GM12874 (cell line): ENCODE data around the gene UBE3B.

ENCODE experiments used
- CTCF ChIP-seq: IDR thresholded peaks from 2 replicates; pipeline ENCODE4 v1.5.1; 2011; ENCODE audit warnings: low read depth, mild to moderate bottlenecking, control low read depth, low read length, moderate library complexity; ENCODE audit not compliant: insufficient read depth

The UBE3B gene

GRCh38 chr12:109572506-109572845 lies 95.0 kb downstream of the UBE3B start:
- TF ChIP-seq CTCF = no peak

DNA sequence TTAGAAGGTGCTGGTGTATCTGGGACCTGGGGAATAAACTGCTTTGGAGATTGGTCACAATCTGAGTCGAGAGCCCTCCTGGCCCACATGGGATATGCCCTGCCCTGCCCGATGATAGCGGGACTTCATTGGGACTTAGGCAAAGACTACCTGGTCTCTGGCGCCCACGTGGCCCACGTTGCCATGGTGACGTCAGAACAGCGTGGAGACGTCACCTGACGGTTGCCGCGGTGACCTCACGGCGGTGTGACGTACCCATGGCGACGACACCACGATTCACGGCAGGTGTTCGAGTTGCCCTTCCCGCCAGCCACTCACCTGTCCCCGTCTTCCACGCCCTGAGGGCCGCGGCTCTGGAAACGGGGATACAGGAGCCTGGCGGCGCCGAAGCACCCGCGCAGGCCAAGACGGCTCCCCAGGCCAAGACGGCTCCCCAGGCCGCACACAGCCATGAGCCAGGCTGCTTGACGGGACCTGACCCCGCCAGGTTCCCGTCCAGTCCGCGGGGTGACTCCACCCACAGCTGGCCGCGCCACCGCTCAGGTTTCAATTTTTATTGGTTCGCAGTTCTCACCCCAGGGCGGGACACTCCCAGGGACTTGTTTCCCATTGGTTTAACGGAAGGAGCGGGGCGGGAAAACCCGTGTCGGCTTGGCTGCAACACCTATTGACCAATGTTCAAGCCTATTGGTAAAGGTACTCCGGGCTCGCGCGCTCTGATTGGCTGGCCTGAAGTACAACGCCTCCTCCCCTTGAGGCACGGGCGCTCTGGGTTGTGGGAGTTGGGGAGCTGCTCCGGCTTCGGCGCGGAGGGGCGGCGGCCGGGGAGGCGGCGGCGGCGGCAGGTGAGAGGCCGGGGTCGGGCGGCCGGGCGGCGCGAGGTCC lies 95.8 kb downstream of the UBE3B start, which contains the start of the genes MMAB and MVK:
Gene MMAB, minus strand, starts transcription at position 476 of the 885 bp plus-strand sequence. Its CDS starts 24 bp downstream, at position 452.
Gene MVK, plus strand, starts transcription at position 766 of the 885 bp plus-strand sequence. CDS start 1,029 bp downstream, outside the sequence.
- no peak for TF ChIP-seq CTCF

DNA sequence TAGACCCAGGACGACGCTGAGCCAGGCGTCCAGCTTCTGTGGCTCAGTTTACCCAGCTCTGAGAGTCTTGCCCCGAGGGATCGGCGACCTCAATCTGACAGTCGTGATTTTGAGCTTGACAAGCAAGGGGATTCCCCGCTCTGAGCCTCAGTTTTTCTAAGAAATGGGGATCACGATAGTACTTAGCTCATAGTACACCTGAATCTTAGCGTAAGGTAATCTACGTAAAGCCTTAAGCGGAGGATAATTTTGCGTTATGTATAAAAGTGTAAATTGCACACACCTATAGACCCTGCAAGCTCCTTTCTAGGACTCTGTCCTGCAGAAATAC lies 96.4 kb downstream of the UBE3B start:
- TF ChIP-seq CTCF = no peak

GRCh38 chr12:109575683-109576082 lies 98.2 kb downstream of the UBE3B start:
- no peak for TF ChIP-seq CTCF

DNA sequence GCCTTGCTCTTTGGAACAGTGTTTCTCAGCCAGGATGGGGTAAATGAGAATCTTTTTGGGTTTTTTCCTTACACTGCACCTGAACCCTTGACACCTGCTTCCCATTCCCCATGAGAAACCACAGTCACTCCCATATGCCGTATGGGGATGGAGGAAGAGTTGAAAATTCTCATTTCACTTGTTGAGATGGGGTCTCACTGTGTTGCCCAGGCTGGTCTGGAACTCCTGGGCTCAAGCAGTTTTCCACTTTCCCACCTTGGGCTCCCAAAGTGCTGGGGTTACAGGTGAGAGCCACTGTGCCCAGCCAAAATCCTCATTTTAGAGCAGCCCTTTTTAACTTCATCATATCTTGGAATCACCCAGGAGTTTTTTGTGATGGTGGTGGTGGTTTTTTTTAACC lies 99.9 kb downstream of the UBE3B start:
- TF ChIP-seq CTCF = no peak

DNA sequence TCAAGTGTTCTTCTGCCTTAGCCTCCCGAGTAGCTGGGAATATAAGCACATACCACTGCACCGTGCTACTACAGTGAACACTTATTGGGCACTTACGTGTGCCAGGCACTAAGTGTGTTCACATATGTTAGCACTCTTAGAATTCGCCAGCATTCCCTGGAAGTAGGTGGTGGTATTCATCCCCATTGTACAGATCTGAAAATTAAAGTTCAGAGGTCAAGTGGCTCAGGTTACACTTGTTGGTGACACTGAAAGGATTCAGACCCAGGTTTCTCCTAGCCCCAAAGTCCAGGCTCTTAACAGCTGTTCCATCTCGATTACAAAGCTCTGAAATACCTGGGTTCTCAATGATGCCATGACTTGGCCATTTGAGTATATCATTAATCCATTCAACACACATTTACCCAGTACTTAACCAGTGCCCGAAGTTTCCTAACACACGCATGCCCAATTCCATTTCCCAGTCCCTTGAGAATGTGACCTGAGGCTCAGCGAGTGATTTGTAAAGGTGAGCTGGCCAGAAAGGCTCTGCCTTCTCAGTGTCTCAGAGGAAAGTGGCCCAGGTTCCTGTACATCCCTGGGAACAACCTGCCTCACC lies 101.0 kb downstream of the UBE3B start:
- TF ChIP-seq CTCF = no peak

GRCh38 chr12:109579639-109580038 lies 102.2 kb downstream of the UBE3B start:
- TF ChIP-seq CTCF = no peak
